PC-9 (cell line): ENCODE results near the gene KCNT2.

ENCODE experiments used
- EZH2 ChIP-seq: fragments of 200-600 bp; sonication (generic); IDR thresholded peaks from 2 replicates; pipeline ENCODE4 v1.8.0; 2017; ENCODE audit warnings: antibody characterized with exemption, low read depth
- TF ChIP-seq, protein P1 (sequence below): fragments of 200-600 bp; sonication (generic); conservative IDR thresholded peaks from 2 replicates; pipeline ENCODE4 v1.6.1; 2017; ENCODE audit warnings: mixed run types, antibody characterized with exemption, mild to moderate bottlenecking, moderate library complexity

DNA sequence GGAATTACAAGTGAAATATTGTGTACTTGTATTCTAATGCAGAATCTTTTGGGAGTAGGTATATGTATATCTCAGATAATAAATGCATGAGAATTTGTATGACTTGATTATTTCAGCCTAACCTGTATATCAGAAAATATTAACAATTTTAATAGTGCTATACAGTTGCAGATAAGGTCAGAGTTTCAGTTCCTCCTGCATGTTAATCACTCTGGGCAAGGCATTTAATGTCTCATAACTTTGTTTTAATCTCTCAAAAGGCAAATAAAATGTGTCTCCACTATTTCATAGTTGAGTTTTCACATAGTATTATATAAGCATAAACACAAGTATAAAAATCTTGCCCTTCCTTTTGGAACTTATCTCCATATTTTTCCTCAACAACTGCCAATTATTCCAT lies 352.5 kb downstream of the KCNT2 start:
- TF ChIP-seq, protein P1, sequence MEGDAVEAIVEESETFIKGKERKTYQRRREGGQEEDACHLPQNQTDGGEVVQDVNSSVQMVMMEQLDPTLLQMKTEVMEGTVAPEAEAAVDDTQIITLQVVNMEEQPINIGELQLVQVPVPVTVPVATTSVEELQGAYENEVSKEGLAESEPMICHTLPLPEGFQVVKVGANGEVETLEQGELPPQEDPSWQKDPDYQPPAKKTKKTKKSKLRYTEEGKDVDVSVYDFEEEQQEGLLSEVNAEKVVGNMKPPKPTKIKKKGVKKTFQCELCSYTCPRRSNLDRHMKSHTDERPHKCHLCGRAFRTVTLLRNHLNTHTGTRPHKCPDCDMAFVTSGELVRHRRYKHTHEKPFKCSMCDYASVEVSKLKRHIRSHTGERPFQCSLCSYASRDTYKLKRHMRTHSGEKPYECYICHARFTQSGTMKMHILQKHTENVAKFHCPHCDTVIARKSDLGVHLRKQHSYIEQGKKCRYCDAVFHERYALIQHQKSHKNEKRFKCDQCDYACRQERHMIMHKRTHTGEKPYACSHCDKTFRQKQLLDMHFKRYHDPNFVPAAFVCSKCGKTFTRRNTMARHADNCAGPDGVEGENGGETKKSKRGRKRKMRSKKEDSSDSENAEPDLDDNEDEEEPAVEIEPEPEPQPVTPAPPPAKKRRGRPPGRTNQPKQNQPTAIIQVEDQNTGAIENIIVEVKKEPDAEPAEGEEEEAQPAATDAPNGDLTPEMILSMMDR = no peak
- no peak for TF ChIP-seq EZH2
